Heart left ventricle (tissue), 16 donors: ENCODE data around the gene ZNF618. TPM values are rescaled to one million over a fixed set of nuclear protein-coding genes. Genes with fewer than 3 reads are reported as not detected.
A peak's percentile ranks its signal among the peaks of the same experiment; 100 is the strongest.

ENCODE experiments used
- ATAC-seq, 4 donors: fragments of 200-7000 bp; cut with Tn5 transposase; one replicate each; pipeline ENCODE4 v1.9.1; 2020 to 2022; ENCODE audit warnings: moderate library complexity in 4 of 4, mild to moderate bottlenecking in 3 of 4, moderate number of reproducible peaks in 1 of 4
- DNase-seq, 5 donors: peaks; one replicate each; pipeline ENCODE4 v3.0.0-alpha.2; 2020
- H3K27ac ChIP-seq, 12 donors: fragments of 200-600 bp; sonication (generic) in 4 of 12; one replicate each; pipeline versions ENCODE4 v1.5.0 to v1.8.0; 2016 to 2022; ENCODE audit warnings: mild to moderate bottlenecking in 2 of 12
- H3K27me3 ChIP-seq, 9 donors: fragments of 200-600 bp; sonication (generic) in 2 of 9; one replicate each; pipeline versions ENCODE4 v1.5.1 to v1.8.0; 2016 to 2022; ENCODE audit warnings: mild to moderate bottlenecking in 3 of 9
- H3K36me3 ChIP-seq, 9 donors: fragments of 200-600 bp; sonication (generic) in 2 of 9; one replicate each; pipeline versions ENCODE4 v1.5.0 to v1.8.0; 2018 to 2022; ENCODE audit warnings: mild to moderate bottlenecking in 2 of 9
- H3K4me1 ChIP-seq, 12 donors: fragments of 200-600 bp; sonication (generic) in 4 of 12; one replicate each; pipeline versions ENCODE4 v1.5.0 to v1.8.0; 2016 to 2022; ENCODE audit warnings: mild to moderate bottlenecking in 3 of 12
- H3K4me3 ChIP-seq, 12 donors: fragments of 200-600 bp; sonication (generic) in 4 of 12; one replicate each; pipeline versions ENCODE4 v1.5.0 to v1.8.0; 2017 to 2022; ENCODE audit warnings: mild to moderate bottlenecking in 9 of 12, moderate library complexity in 4 of 12
- H3K9me3 ChIP-seq, 12 donors: fragments of 200-600 bp; sonication (generic) in 4 of 12; one replicate each; pipeline versions ENCODE4 v1.5.0 to v1.8.0; 2016 to 2022; ENCODE audit warnings: mild to moderate bottlenecking in 1 of 12
- POLR2A ChIP-seq, 2 donors: fragments of 450-650 bp; IDR thresholded peaks; one replicate each; pipeline ENCODE4 v1.6.1; 2017; ENCODE audit warnings: antibody characterized with exemption in 2 of 2, mild to moderate bottlenecking in 2 of 2, moderate library complexity in 2 of 2
- WGBS, 4 donors: extraction: QIAGEN DNeasy Blood & Tissue Kit in 2 of 4; methylation state at CpG; one replicate each; pipeline versions ENCODE4 v1.1.5 to v1.1.7; 2013 to 2018; 5-methylcytosine and 5-hydroxymethylcytosine counted together
- intact Hi-C, 10 donors: fragments of 100-400 bp; cut with DNase I; formaldehyde crosslinking; loops; one replicate each; pipeline versions ENCODE4 v1.11.1 to v1.14.2; 2022
- polyA plus RNA-seq, 2 donors: library from polyadenylated mRNA; stranded (reverse); fragments of 200-250 nt; gene quantifications; one replicate each; pipeline ENCODE4 v1.2.3, GENCODE V29; 2013
- total RNA-seq, 9 donors: library from RNA; depleted of rRNA in 2 of 9; stranded (reverse); fragments of >200 nt in 2 of 9; fragmentation: NEBNext Ultra II Directional in 3 of 9; extraction: Animal tissue kit (Norgen Biotek cat#: 25700) in 3 of 9; gene quantifications; one replicate each; pipeline versions ENCODE4 v1.1.0 to v1.2.4, GENCODE V29; 2016 to 2023
- TF ChIP-seq, protein P1 (sequence below), 12 donors: fragments of 200-600 bp; sonication (generic) in 4 of 12; IDR thresholded peaks; one replicate each; pipeline versions ENCODE4 v1.5.0 to v1.8.0; 2018 to 2022; ENCODE audit warnings: antibody characterized with exemption in 12 of 12, mild to moderate bottlenecking in 5 of 12
- donor health status: ischemic (EF 13 %, LVEDD 7.1; RV severe dilation, severe dysfunction).
- donor health status: healthy with polysubstance abuse.
- donor health status: DM: no; HTN: yes; CAD: no.
- donor health status: DM: no; HTN: no; CAD: no.
- donor health status: ischemic (EF 25% LVEDD 6.9; RV normal size, moderate dysfunction).
- donor health status: ischemic (EF 25% LVEDD 5.7; RV mildly dilated, moderate dysfunction).
- donor health status: healthy.
- donor health status: DM: yes; HTN: yes; CAD: no.
- donor health status: ischemic (EF 35%, LVEDD 5.7; RV mildly dilated, moderate dysfunction).
- donor health status: nonischemic (EF 11% LVEDD 7.7; RV severe dilation, severe dysfunction).
- donor health status: DM: yes; HTN: yes; CAD: no.
- donor health status: PGD.
- donor health status: ischemic (EF 29% LVEDD 5.4; RV normal size, mild dysfunction).
- donor health status: nonischemic (EF 23%, LVEDD 6.1; RV moderate dilation, normal function).

ZNF618 gene
- total and polyA plus RNA-seq, 11 donors, result 0.81 to 4.2 (median 1.7) TPM

DNA sequence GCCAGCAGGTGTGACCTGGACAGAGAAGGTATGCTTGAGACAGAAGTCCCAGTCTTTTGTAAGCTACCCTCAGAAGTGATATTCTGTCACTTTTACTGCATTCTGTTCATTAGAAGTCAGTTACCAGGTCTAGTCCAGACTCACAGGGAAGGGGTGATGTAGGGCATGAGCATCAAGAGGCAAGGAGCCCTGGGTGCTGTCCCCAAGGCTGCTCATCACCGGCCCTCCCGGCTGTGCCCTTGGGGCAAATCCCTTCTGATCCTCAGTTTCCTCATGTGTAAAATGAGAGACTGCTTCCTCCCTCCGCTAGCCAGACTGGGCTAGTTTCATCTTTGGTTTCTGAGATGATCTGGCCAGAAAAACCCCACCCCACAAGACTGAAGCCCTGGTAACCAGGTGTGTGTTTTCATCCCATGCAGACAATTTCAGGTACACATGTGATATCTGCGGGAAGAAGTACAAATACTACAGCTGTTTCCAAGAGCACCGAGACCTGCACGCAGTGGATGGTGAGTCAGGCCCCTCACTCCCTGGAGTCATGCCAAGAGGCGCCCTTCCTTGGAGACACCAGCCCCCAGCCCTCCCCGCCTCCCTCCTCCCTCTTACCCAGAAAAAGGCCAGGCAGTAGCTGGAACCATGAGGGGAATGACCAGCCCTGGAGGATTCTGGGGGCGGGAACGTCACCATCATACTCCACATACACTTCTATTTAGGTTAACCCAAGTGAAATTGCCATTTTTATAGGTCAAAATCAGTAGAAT is 131.0 kb downstream of the ZNF618 start:
- TF ChIP-seq POLR2A (IDR thresholded peaks at IDR 0.05), result no peak
- TF ChIP-seq, protein P1, sequence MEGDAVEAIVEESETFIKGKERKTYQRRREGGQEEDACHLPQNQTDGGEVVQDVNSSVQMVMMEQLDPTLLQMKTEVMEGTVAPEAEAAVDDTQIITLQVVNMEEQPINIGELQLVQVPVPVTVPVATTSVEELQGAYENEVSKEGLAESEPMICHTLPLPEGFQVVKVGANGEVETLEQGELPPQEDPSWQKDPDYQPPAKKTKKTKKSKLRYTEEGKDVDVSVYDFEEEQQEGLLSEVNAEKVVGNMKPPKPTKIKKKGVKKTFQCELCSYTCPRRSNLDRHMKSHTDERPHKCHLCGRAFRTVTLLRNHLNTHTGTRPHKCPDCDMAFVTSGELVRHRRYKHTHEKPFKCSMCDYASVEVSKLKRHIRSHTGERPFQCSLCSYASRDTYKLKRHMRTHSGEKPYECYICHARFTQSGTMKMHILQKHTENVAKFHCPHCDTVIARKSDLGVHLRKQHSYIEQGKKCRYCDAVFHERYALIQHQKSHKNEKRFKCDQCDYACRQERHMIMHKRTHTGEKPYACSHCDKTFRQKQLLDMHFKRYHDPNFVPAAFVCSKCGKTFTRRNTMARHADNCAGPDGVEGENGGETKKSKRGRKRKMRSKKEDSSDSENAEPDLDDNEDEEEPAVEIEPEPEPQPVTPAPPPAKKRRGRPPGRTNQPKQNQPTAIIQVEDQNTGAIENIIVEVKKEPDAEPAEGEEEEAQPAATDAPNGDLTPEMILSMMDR (IDR thresholded peaks at IDR 0.05), result no peak
- Histone ChIP-seq H3K4me1 (peaks cover 0 to 27% (median 18%) of the 10 kb centered on the region in 12 donors), H3K27me3 (no peaks in the 10 kb centered on the region), H3K4me3 (no peak overlapping the region), H3K36me3 (peaks cover 0 to 42% (median 0%) of the 10 kb centered on the region in 9 donors), H3K27ac (no peak overlapping the region), H3K9me3 (peaks cover 0 to 7% (median 0%) of the 10 kb centered on the region in 12 donors)
- DNase-seq (peak in 1 of 5 donors; percentile 9), ATAC-seq (no peak)
- whole genome bisulfite sequencing, 4 donors, result 85 to 90% (median 88%) methylated on average over 10 of the region's 10 CpGs
- intact Hi-C loops, result loop anchor here in 1 of 10 donors (10.0 kb wide), 1 partner anchor 58 kb away; no protein-coding TSS in a partner anchor

DNA sequence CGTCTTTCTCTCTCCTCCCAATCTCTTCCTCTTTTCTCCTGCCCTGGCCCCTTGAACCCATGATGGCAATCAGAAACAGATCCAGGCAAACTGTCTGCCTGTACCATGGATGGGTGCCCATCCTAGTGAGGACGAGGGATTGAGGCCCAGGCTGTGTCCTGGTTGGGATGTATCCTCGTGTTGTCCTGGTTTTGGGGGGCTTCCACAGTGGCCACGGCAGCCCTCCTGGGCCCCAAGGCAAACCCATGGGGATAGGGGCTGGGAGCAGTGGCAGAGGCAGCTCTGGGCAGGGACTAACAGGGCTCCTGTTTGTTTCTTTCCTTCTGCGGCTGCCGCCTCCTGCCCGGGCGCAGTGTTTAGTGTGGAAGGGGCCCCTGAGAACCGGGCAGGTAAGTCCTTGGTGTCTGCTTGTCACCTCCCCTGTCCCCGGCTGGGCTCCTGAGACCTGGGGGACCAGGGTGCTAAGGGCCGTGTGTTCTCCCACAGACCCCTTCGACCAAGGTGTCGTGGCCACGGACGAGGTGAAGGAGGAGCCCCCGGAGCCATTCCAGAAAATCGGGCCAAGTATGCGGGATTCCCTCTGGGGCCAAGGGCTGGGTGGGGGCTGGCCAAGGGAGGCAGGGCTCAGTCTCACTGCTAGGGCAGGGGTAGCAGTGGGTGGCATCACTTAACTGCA is 132.0 kb downstream of the ZNF618 start:
- H3K9me3 ChIP-seq, result peaks cover 0 to 16% (median 0%) of the 10 kb centered on the region in 12 donors
- H3K4me1 ChIP-seq, result peaks cover 0 to 20% (median 15%) of the 10 kb centered on the region in 12 donors
- ATAC-seq (no peak), DNase-seq (peak in 1 of 5 donors; percentile 12)
- H3K4me3 ChIP-seq, result no peak overlapping the region
- intact Hi-C loops, result loop anchor here in 1 of 10 donors (10.0 kb wide), 1 partner anchor 57 kb away; no protein-coding TSS in a partner anchor
- H3K36me3 ChIP-seq, result peaks cover 0 to 43% (median 0%) of the 10 kb centered on the region in 9 donors
- H3K27ac ChIP-seq, result no peak overlapping the region
- WGBS, 4 donors, result 89 to 95% (median 93%) methylated on average over 6 to 18 of the region's 18 CpGs
- H3K27me3 ChIP-seq, result no peaks in the 10 kb centered on the region
- no peak for TF ChIP-seq POLR2A (IDR thresholded peaks at IDR 0.05)
- TF ChIP-seq, protein P1 (IDR thresholded peaks at IDR 0.05), result no peak

DNA sequence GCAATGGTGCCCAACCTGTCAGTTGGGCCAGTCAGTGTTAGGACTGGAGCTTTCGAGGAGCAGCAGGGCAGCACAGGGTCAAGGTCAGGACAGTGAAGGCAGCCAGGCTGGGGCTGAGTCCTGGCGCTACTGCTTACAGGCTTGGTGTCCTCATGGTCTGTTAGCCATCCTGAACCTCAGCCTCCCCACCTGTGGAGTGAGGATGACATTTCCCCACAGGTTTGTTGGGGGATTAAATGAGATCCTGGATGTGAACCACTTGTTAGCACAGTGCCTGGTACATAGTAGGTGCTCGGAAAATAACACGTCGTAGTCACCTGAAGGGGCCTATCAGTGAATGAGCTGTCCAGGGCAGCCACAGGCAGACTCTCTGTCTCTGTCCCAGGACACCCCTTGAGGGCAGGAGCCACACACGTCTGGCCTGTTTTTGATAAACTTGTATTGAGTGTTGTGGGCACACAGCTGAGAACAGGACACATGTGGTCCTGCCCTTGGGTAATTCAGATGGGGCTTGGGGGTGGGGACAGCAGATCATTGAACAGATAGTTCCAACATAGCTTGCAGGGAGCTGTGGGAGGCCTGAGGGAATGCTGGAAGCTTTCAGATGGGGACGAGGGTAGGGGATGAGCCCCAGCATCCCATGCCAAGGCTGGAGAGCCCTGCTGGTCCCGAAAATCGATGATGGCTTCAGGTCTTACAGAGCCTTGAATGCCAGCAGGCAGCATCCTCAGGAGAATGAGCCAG is 132.7 kb downstream of the ZNF618 start:
- no peak overlapping the region for H3K4me3 ChIP-seq
- no peak for TF ChIP-seq POLR2A (IDR thresholded peaks at IDR 0.05)
- TF ChIP-seq, protein P1 (IDR thresholded peaks at IDR 0.05), result no peak
- peaks cover 0 to 13% (median 8%) of the 10 kb centered on the region in 12 donors for H3K4me1 ChIP-seq
- DNase-seq (peak in 1 of 5 donors; percentile 8), ATAC-seq (no peak)
- H3K36me3 ChIP-seq, result peaks cover 0 to 43% (median 0%) of the 10 kb centered on the region in 9 donors
- intact Hi-C loops, result loop anchor here in 1 of 10 donors (10.0 kb wide), 1 partner anchor 56 kb away; no protein-coding TSS in a partner anchor
- no peaks in the 10 kb centered on the region for H3K27me3 ChIP-seq
- no peak overlapping the region for H3K27ac ChIP-seq
- peaks cover 0 to 23% (median 0%) of the 10 kb centered on the region in 12 donors for H3K9me3 ChIP-seq
- 93 to 99% (median 96%) methylated on average over 8 to 9 of the region's 9 CpGs for WGBS, 4 donors
